NCI-H1092 treated with DMSO at 0.1 percent for 48 hours (cell line): ENCODE results near the gene TUBB6.

Experiments used
- DNase-seq: peaks from one replicate; lab custom pipeline; 2025; lab: John Stamatoyannopoulos, UW

TUBB6 gene

GRCh38 chr18:12338382-12338781, 30.3 kb downstream of the TUBB6 start:
- DNase-seq: no peak

- DNase-seq: no peak
These were observed 33.1 kb downstream of the TUBB6 start for GRCh38 chr18:12340945-12341660.

GRCh38 chr18:12342661-12343060, 34.6 kb downstream of the TUBB6 start:
- DNase-seq: no peak

GRCh38 chr18:12345491-12346239, 37.6 kb downstream of the TUBB6 start:
- DNase-seq: no peak

- DNase-seq: no peak
These were observed 38.2 kb downstream of the TUBB6 start for GRCh38 chr18:12346240-12346565.

GRCh38 chr18:12347895-12348294, 39.9 kb downstream of the TUBB6 start:
- no peak for DNase-seq

GRCh38 chr18:12352188-12352587, 44.1 kb downstream of the TUBB6 start:
- no peak for DNase-seq

GRCh38 chr18:12359515-12359927, 51.5 kb downstream of the TUBB6 start:
- DNase-seq: no peak

GRCh38 chr18:12361770-12362378, 53.8 kb downstream of the TUBB6 start:
- DNase-seq: no peak

- no peak for DNase-seq
These were observed 54.6 kb downstream of the TUBB6 start for GRCh38 chr18:12362473-12363174.

GRCh38 chr18:12366379-12366778, 58.3 kb downstream of the TUBB6 start:
- DNase-seq: no peak

GRCh38 chr18:12366784-12367183, 58.7 kb downstream of the TUBB6 start:
- no peak for DNase-seq

- no peak for DNase-seq
These were observed 61.2 kb downstream of the TUBB6 start for GRCh38 chr18:12369211-12369610.

- DNase-seq: no peak
These were observed 63.5 kb downstream of the TUBB6 start for GRCh38 chr18:12371590-12371989.

GRCh38 chr18:12372406-12372805, 64.4 kb downstream of the TUBB6 start:
- DNase-seq: no peak

GRCh38 chr18:12373116-12373770, 65.2 kb downstream of the TUBB6 start:
- DNase-seq: no peak

GRCh38 chr18:12373771-12374116, 65.7 kb downstream of the TUBB6 start:
- DNase-seq: no peak

GRCh38 chr18:12374401-12374800, 66.4 kb downstream of the TUBB6 start:
- DNase-seq: no peak
